ENCODE data around the gene SBF2. TPM values are rescaled to one million over a fixed set of nuclear protein-coding genes. Genes with fewer than 3 reads are reported as not detected.
A peak's percentile ranks its signal among the peaks of the same experiment; 100 is the strongest.

Gene SBF2
- total RNA-seq, 2 donors from 2014 or later = 33.3 to 42.5 TPM

DNA sequence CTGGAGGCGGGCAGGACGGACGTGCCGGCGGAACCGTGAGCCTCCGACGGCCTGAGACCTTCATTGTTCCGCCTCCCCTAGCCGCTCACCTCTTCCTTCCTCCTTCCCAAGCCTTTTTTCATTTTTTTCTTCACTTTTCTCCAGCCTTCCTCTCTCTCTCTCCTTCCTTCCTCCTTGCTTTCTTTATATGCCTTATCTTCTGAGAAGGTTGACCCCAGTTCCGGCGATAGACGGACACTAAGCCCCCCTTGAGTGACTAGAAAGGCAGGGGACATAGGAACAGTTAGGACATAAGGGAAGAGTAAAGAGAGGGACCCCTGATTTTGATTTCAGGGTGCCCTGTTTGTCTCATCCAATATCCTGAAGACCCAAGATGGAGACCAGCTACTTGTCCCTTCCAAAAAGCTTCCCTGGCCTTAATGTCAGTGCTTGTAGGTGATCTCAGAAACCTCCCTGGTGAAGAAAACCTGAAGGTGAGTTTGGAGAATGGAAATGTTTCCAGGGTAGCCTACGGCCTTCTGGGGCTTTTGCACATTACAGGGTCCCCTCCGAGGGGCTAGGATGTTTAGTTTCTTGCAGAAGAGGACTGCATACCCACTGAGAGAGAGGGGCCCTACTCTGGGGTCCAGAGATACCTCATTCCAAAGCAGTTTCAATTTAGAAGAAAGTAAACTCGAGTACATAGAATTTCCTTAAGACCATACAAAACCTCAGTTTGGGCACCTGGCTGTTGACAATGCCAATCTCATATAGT is 14.4 kb upstream of the SBF2 start:
- peak overlapping the region; percentile 94 for H3K4me3 Mint-ChIP-seq
- H3K36me3 Mint-ChIP-seq (ENCODE audit: low read depth) = peaks cover 47% of the 10 kb centered on the region
- H3K9me3 Mint-ChIP-seq = no peaks in the 10 kb centered on the region
- no peak for ATAC-seq (replicated peaks)
- H3K4me1 Mint-ChIP-seq = peaks cover 20% of the 10 kb centered on the region
- H3K27ac Mint-ChIP-seq = peak overlapping the region; percentile 97
- peaks cover 23% of the 10 kb centered on the region for H3K27me3 Mint-ChIP-seq

DNA sequence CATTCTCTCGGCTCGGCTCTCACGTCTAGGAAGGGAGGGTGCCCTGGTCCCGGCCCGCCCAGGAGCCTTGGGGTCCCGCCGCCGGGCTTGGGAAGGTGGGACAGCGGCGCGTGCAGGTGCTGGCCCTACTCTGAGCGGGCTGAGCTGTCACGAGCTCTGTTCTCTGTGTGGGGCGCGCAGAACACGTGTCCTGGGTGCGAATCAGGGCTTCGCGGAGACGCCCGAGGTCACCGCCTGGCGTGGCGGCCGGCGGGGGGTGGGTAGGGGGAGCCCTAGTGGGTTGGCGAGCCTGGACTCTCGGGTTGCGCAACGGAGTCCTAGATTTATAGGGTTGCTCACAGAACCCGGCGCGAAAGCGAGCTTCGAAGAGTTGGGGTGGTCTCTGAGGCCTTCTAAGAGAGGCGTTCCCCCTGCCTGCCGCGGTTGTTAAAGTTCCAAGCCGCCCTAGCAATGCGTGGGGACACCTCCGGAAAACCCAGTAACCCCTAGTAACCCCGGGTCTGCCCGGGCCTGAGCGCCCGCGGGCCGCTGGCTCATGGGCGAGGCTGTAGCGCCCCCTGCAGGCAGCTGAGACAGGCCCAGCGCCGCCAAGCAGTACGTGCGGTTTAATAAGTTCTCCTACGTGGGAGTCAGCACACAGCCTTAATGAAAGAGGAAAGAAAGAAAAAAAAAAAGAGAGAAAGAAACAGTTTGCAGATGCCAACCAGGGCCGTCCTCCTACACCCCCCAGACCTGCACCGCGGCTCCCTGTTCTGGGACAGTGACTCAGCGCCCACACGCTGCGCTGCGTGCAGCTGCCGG is 13.6 kb upstream of the SBF2 start:
- Mint-ChIP-seq H3K9me3 (no peaks in the 10 kb centered on the region), H3K4me1 (peaks cover 20% of the 10 kb centered on the region), H3K27ac (peak overlapping the region; percentile 97), H3K36me3 (ENCODE audit: low read depth) (peaks cover 53% of the 10 kb centered on the region), H3K27me3 (peaks cover 23% of the 10 kb centered on the region), H3K4me3 (peak overlapping the region; percentile 94)
- ATAC-seq (replicated peaks) = peak; percentile 73

DNA sequence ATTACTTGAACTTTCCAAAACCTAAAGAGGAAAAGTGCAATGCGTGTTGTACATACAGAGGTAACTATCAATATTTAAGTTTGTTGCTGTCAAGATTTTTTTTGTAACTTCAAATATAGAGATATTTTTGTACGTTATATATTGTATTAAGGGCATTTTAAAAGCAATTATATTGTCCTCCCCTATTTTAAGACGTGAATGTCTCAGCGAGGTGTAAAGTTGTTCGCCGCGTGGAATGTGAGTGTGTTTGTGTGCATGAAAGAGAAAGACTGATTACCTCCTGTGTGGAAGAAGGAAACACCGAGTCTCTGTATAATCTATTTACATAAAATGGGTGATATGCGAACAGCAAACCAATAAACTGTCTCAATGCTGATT is 13.0 kb upstream of the SBF2 start:
- Mint-ChIP-seq H3K27ac (peak overlapping the region; percentile 97), H3K4me1 (peaks cover 20% of the 10 kb centered on the region), H3K36me3 (ENCODE audit: low read depth) (peaks cover 54% of the 10 kb centered on the region), H3K9me3 (no peaks in the 10 kb centered on the region), H3K27me3 (peaks cover 25% of the 10 kb centered on the region), H3K4me3 (peak overlapping the region; percentile 94)
- no peak for ATAC-seq (replicated peaks)

DNA sequence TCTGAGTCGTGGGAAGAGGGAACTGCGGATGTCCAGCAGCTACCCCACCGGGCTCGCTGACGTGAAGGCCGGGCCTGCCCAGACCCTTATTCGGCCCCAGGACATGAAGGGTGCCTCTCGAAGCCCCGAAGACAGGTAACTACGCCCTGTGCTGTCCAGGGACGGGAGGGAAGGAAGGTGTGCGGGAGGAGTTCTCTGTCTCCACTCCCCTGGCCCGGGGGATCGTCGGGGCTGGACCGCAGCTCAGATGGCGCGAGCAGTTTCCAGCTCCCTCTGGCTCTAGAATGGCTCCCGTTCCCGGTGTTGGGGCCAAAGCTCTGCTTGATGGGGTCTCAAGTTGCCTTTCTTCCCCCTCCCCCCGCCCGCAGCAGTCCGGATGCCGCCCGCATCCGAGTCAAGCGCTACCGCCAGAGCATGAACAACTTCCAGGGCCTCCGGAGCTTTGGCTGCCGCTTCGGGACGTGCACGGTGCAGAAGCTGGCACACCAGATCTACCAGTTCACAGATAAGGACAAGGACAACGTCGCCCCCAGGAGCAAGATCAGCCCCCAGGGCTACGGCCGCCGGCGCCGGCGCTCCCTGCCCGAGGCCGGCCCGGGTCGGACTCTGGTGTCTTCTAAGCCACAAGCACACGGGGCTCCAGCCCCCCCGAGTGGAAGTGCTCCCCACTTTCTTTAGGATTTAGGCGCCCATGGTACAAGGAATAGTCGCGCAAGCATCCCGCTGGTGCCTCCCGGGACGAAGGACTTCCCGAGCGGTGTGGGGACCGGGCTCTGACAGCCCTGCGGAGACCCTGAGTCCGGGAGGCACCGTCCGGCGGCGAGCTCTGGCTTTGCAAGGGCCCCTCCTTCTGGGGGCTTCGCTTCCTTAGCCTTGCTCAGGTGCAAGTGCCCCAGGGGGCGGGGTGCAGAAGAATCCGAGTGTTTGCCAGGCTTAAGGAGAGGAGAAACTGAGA is 12.2 kb upstream of the SBF2 start:
- no peak for ATAC-seq (replicated peaks)
- peaks cover 23% of the 10 kb centered on the region for H3K27me3 Mint-ChIP-seq
- peak overlapping the region; percentile 94 for H3K4me3 Mint-ChIP-seq
- peaks cover 20% of the 10 kb centered on the region for H3K4me1 Mint-ChIP-seq
- peak overlapping the region; percentile 97 for H3K27ac Mint-ChIP-seq
- H3K9me3 Mint-ChIP-seq = no peaks in the 10 kb centered on the region
- H3K36me3 Mint-ChIP-seq (ENCODE audit: low read depth) = peaks cover 54% of the 10 kb centered on the region

- Mint-ChIP-seq H3K9me3 (no peaks in the 10 kb centered on the region), H3K36me3 (ENCODE audit: low read depth) (peaks cover 54% of the 10 kb centered on the region), H3K27ac (peak overlapping the region; percentile 97), H3K4me1 (peaks cover 18% of the 10 kb centered on the region), H3K4me3 (peak overlapping the region; percentile 94), H3K27me3 (peaks cover 20% of the 10 kb centered on the region)
- no peak for ATAC-seq (replicated peaks)
These were observed 11.4 kb upstream of the SBF2 start for GRCh38 chr11:10305262-10305963.

- H3K27me3 Mint-ChIP-seq = peaks cover 22% of the 10 kb centered on the region
- peak; percentile 27 for ATAC-seq (replicated peaks)
- H3K9me3 Mint-ChIP-seq = no peaks in the 10 kb centered on the region
- peaks cover 13% of the 10 kb centered on the region for H3K4me1 Mint-ChIP-seq
- H3K27ac Mint-ChIP-seq = peak within 1 kb of the TSS; percentile 97
- peak within 1 kb of the TSS; percentile 94 for H3K4me3 Mint-ChIP-seq
- peaks cover 54% of the 10 kb centered on the region for H3K36me3 Mint-ChIP-seq (ENCODE audit: low read depth)
These were observed 10.7 kb upstream of the SBF2 start, which contains the start of gene ADM for GRCh38 chr11:10304495-10305261. ADM (plus strand) TSS chr11:10305073; CDS start chr11:10305701, 628 bp downstream.

DNA sequence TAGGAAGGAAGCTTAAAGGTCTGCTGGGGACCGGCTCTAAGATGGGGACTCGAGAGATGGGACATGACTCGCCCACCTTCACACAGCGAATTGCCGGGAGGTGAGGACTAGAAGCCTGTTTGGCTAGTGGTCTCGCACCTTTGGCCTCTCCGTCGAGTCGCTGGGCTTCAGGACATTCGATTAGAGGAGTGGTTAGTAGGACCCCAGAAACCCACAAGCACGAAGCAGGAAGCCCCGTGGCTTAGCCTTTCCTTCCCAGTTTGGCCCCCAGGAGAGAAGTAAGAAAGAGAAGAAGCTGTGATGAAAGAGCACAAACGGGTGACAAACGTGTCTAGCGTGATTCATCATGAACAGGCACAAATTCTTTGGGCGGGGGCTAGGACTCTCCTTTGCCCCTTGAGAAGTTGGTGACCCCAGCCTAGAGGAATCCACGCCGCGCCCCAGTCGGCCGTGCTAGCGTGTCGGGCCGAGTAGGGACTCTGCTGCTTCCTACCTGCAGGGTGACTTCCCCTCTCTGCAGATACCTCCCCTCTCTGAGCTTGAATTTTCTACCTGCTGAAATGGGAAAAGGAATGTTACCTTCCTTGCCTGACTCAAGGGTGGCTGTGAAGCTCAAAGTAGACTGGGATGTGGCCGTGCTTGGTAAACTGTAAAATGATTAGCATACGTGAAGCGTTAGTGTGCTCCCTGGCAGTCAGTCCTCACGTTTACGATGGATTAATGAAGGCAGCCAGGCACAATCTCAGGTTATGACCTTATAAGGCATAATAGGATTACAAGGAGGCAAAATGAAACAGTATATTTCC is 9.7 kb upstream of the SBF2 start:
- Mint-ChIP-seq H3K27me3 (peaks cover 23% of the 10 kb centered on the region), H3K9me3 (no peaks in the 10 kb centered on the region), H3K4me1 (peaks cover 8% of the 10 kb centered on the region), H3K4me3 (peak overlapping the region; percentile 94), H3K27ac (peak overlapping the region; percentile 83), H3K36me3 (ENCODE audit: low read depth) (peaks cover 54% of the 10 kb centered on the region)
- peak; percentile 1 for ATAC-seq (replicated peaks)

DNA sequence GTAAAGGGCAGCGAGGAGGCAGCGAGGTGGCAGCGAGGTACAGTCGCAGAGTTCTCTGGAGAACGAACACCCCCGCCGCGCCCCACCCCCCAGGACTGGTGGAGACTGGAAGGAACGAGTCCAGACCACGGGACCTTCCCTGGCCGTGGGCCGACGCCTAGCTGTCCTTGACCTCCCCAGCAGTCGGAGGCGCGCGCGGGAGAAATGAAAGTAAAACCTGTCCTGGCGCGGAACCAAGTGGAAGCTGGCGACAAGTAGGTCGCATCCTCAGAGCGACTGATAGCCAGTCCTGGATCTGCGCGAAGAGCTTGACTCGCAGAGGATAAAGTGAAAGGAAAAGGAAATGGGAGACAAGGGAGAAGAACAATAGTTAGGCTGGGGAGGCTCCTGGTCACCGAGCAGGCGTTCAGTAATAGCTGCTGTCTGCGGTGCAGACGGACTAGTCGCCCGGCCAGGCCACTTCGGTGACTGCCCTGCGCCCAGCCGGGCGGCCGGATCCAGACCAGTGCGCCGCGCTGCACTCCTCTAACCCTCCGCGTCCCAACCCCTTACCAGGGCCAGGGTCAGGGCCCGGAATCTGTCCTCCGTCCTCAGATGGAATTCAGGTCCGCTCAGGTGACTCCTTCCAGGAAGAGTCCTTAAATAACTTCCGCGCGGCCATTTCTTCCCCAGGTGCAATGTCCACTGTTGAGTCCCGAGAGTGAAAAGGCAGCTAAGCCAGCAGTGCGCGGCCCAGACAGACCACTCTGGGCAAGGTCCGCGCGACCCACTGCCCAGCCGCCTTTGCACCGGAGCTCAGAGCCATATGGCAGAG is 8.9 kb upstream of the SBF2 start:
- H3K36me3 Mint-ChIP-seq (ENCODE audit: low read depth) = peaks cover 49% of the 10 kb centered on the region
- ATAC-seq (replicated peaks) = peak; percentile 2
- H3K9me3 Mint-ChIP-seq = no peaks in the 10 kb centered on the region
- H3K4me3 Mint-ChIP-seq = peak overlapping the region; percentile 94
- peaks cover 13% of the 10 kb centered on the region for H3K4me1 Mint-ChIP-seq
- peak overlapping the region; percentile 83 for H3K27ac Mint-ChIP-seq
- H3K27me3 Mint-ChIP-seq = peaks cover 23% of the 10 kb centered on the region

DNA sequence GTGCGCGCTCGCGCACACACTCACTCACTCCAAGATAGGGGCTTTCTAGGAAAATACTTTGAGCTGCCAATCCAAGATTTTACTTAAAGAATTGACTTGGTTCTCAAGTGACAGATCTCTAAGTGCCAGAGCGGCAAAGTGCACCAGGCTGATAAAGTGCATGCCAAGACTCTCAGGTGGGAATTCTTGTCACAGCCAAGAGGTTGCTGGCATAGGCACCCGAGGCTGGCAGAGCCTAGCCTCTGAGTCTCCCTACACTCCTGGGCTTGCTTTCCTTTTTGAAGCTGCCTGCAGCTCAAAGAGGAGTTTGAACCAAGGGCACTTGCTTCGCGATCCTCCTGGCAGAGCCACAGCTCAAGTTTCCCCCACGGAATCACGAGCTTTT is 8.3 kb upstream of the SBF2 start:
- ATAC-seq (replicated peaks) = no peak
- Mint-ChIP-seq H3K27me3 (peaks cover 27% of the 10 kb centered on the region), H3K27ac (peak overlapping the region; percentile 83), H3K36me3 (ENCODE audit: low read depth) (peaks cover 47% of the 10 kb centered on the region), H3K4me3 (peak overlapping the region; percentile 94), H3K4me1 (peaks cover 18% of the 10 kb centered on the region), H3K9me3 (no peaks in the 10 kb centered on the region)

GRCh38 chr11:10301656-10302358 is 7.8 kb upstream of the SBF2 start:
- Mint-ChIP-seq H3K4me1 (peaks cover 18% of the 10 kb centered on the region), H3K27me3 (peaks cover 25% of the 10 kb centered on the region), H3K36me3 (ENCODE audit: low read depth) (peaks cover 41% of the 10 kb centered on the region), H3K27ac (no peak overlapping the region), H3K9me3 (no peaks in the 10 kb centered on the region), H3K4me3 (peak overlapping the region; percentile 94)
- ATAC-seq (replicated peaks) = no peak

DNA sequence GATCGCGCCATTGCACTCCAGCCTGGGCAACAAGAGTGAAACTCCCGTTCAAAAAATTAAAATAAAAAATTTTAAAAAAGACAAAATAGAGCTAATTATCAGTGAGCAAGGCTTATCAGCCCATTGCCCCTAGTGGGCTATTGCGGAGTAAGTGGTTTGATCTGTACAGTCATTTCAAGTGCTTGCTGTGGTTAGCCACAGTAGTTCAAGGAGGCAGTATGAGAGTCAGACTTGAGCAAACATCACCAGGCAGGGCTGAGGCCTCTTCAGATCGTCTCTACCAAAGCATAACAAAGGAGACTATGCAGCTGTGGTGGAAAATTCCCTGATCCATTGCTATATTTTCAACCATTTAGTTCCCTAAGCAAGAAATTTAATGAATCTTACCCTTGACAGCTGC is 4.3 kb upstream of the SBF2 start:
- Mint-ChIP-seq H3K4me3 (peak overlapping the region; percentile 50), H3K27ac (peak overlapping the region; percentile 38), H3K27me3 (peaks cover 34% of the 10 kb centered on the region), H3K36me3 (ENCODE audit: low read depth) (peaks cover 18% of the 10 kb centered on the region), H3K9me3 (no peaks in the 10 kb centered on the region), H3K4me1 (peaks cover 26% of the 10 kb centered on the region)
- peak; percentile 90 for ATAC-seq (replicated peaks)
